ENCODE results near the gene SNX3. TPM values are rescaled to one million over a fixed set of nuclear protein-coding genes. Genes with fewer than 3 reads are reported as not detected.

Gene SNX3
- total and polyA plus RNA-seq, 8 donors, result 30.0 to 88.9 (median 55.4) TPM

DNA sequence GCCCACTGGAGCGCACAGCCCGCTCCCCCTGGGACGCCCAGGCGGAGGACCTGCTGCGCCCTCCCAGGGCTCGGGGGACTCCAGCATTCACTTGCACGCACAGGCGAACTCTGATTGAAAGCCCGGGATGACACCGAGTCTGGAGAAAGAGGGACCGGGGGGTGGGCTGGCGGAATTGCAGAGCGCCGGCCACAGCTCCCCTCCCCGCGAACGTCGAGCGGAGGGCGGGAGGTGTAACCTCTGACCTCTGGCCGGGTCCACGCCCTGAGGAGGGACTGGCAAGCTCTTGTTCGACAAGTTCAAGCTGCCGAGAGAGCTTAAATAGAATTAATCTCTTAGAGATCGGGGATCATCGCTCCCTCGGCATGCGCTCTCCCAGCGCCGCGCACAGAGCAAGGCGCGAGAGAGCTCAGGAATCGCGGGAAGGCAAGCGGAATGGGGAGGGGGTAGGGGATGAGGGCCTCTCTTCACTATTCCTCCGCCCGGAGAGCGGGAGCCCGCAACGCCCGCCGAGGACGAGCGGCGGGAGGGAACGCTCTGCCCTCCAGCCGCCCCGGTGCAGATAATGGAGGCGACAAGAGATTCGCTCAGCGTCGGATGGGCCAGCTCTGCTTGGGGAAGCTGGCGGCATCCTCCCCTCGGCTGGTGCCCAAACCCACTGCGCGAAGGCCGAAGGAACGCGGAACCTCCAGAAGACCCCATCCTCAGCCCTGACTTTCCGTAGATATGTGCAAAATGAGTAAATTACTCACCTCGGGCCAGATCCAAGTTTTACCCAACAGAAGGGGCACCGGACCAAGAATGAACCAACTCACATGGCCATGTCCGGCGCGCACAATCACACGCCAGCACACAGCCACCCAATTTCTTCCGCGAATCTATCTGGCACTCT lies 95.8 kb downstream of the SNX3 start:
- H3K27ac ChIP-seq, result no peak overlapping the region
- ATAC-seq (peak in 1 of 4 donors; percentile 6), FAIRE-seq (no peak), DNase-seq (peak in 1 of 6 donors; percentile 47)
- H3K4me3 ChIP-seq, result peak overlapping the region in 3 of 4 donors; percentile 2 to 44 (median 4)
- H3K36me3 ChIP-seq, result no peaks in the 10 kb centered on the region
- no peaks in the 10 kb centered on the region for H3K9me3 ChIP-seq
- TF ChIP-seq, protein P1, sequence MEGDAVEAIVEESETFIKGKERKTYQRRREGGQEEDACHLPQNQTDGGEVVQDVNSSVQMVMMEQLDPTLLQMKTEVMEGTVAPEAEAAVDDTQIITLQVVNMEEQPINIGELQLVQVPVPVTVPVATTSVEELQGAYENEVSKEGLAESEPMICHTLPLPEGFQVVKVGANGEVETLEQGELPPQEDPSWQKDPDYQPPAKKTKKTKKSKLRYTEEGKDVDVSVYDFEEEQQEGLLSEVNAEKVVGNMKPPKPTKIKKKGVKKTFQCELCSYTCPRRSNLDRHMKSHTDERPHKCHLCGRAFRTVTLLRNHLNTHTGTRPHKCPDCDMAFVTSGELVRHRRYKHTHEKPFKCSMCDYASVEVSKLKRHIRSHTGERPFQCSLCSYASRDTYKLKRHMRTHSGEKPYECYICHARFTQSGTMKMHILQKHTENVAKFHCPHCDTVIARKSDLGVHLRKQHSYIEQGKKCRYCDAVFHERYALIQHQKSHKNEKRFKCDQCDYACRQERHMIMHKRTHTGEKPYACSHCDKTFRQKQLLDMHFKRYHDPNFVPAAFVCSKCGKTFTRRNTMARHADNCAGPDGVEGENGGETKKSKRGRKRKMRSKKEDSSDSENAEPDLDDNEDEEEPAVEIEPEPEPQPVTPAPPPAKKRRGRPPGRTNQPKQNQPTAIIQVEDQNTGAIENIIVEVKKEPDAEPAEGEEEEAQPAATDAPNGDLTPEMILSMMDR (IDR thresholded peaks at IDR 0.05), result no peak
- intact Hi-C loops (cut with DNase I), result no loop called here
- H3K27me3 ChIP-seq, result peaks cover 4 to 82% (median 20%) of the 10 kb centered on the region in 4 donors
- WGBS, 2 donors, result 7% methylated on average over 58 to 69 of the region's 69 CpGs
- peaks cover 0 to 14% (median 10%) of the 10 kb centered on the region in 3 donors for H3K4me1 ChIP-seq

DNA sequence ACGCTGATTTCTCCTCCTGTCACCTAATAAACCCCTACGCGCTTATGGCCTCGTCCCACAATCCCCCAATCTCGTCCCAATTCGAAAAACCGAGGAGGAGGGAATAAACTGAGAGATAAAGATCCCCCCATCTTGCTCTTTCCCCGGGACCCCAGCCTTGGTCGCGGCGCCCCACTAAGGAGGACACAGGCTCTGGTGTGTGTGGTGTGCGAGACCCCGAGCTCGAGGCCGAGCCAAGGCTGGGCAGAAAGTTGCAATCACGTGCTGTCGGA lies 96.4 kb downstream of the SNX3 start:
- peaks cover 0 to 14% (median 10%) of the 10 kb centered on the region in 3 donors for H3K4me1 ChIP-seq
- H3K4me3 ChIP-seq, result no peak overlapping the region
- DNase-seq (no peak), ATAC-seq (no peak), FAIRE-seq (no peak)
- H3K27ac ChIP-seq, result no peak overlapping the region
- intact Hi-C loops (cut with DNase I), result no loop called here
- TF ChIP-seq, protein P1 (IDR thresholded peaks at IDR 0.05), result no peak
- H3K36me3 ChIP-seq, result no peaks in the 10 kb centered on the region
- no peaks in the 10 kb centered on the region for H3K9me3 ChIP-seq
- H3K27me3 ChIP-seq, result peaks cover 4 to 83% (median 20%) of the 10 kb centered on the region in 4 donors
- 3% methylated on average over 17 of the region's 17 CpGs for WGBS, 2 donors

DNA sequence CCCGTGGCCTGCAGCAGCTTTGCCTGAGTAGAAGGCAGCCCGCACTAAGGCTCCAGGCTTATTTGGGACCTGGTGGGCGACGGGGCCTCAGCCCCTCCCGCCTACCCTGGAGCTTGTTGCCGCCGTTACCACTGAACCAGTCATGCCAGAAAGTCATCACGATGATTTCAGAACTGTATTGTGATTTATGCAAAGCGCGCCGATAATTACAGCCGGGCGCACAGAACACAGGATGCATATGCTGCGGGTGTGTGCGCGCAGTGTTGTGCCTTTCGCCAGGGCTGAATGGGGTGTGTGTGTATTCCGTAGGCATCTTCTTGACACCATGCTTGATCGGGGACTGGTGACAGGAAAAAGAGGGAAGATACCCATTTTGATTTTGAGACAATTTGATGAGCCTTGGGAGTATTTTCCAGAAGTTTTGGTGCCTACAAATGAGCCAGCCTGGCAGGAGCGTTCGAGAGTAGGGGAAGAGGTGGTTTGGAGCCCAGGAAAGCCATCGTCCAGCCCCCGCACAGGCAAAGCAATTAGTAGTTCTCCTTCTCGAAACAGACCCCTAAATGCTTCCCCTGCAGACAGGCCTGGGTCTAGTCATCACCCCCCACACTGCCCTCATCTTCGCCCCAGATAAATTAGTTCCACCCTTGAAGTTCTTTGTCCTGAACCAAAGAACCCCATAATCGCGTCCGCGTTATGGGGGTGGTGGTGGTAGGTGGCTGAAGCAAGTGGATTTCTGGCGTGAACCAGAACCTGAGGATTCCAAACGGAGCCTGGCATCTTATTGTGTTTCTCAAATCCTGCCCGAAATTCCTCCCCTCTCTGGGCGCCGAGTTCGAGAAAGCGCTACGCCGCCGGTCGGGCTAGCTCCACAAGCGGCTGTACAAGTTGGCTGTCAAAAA lies 96.9 kb downstream of the SNX3 start:
- intact Hi-C loops (cut with DNase I), result no loop called here
- no peak for ATAC-seq
- peaks cover 0 to 14% (median 10%) of the 10 kb centered on the region in 3 donors for H3K4me1 ChIP-seq
- 10 to 11% methylated on average over 41 of the region's 41 CpGs for WGBS, 2 donors
- H3K9me3 ChIP-seq, result no peaks in the 10 kb centered on the region
- peaks cover 4 to 78% (median 19%) of the 10 kb centered on the region in 4 donors for H3K27me3 ChIP-seq
- no peak for FAIRE-seq
- H3K27ac ChIP-seq, result no peak overlapping the region
- no peaks in the 10 kb centered on the region for H3K36me3 ChIP-seq
- TF ChIP-seq, protein P1 (IDR thresholded peaks at IDR 0.05), result no peak
- no peak overlapping the region for H3K4me3 ChIP-seq
- no peak for DNase-seq

DNA sequence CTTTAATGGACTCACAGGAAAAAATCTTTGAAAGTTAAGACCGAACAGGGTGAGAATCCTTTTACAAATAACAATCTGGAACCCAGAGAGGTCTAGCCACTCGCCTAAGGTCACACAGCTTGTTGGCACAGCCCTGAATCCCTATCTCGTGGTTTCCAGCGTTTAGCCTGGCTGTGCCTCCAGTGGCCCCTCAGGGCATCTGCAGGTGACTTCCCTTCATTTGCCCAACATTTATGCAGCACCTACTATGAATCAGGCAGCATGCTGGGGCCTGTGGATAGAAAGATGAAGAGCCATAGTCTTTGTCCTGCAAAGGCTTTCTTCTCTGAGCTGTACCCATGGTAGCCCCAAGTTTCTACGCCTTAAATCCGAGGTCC lies 97.6 kb downstream of the SNX3 start:
- Histone ChIP-seq H3K4me3 (no peak overlapping the region), H3K36me3 (no peaks in the 10 kb centered on the region), H3K27me3 (peaks cover 4 to 73% (median 17%) of the 10 kb centered on the region in 4 donors), H3K4me1 (peaks cover 0 to 14% (median 10%) of the 10 kb centered on the region in 3 donors), H3K9me3 (no peaks in the 10 kb centered on the region), H3K27ac (no peak overlapping the region)
- TF ChIP-seq, protein P1 (IDR thresholded peaks at IDR 0.05), result no peak
- WGBS, 2 donors, result 5% methylated on average over 6 of the region's 6 CpGs
- intact Hi-C loops (cut with DNase I), result no loop called here
- ATAC-seq, result no peak
- FAIRE-seq, result no peak
- no peak for DNase-seq

Measured in pancreas (tissue), 10 donors.